OCI-LY1 (cell line): Measurements from ENCODE around the gene NPAS3.

Experiments
- H2AFZ ChIP-seq: fragments of 200-600 bp; sonication (generic), shearing (Covaris generic); 2 replicates; pipeline ENCODE4 v1.6.0; 2014; ENCODE audit warnings: antibody characterized with exemption, mild to moderate bottlenecking, low read length
- H3F3A ChIP-seq: fragments of 200-600 bp; sonication (generic), shearing (Covaris generic); 2 replicates; pipeline ENCODE4 v1.6.0; 2014; ENCODE audit warnings: mild to moderate bottlenecking, antibody characterized with exemption, low read length, moderate library complexity; ENCODE audit not compliant: insufficient read depth
- H3K27ac ChIP-seq: fragments of 200-600 bp; sonication (generic); 2 replicates; pipeline ENCODE4 v1.5.1; 2014; ENCODE audit warnings: low read length, mixed run types, mild to moderate bottlenecking, low read depth; ENCODE audit not compliant: poor library complexity, severe bottlenecking
- H3K27me3 ChIP-seq: fragments of 200-600 bp; sonication (generic); 2 replicates; pipeline ENCODE4 v1.6.0; 2014; ENCODE audit warnings: antibody characterized with exemption, mild to moderate bottlenecking, low read length, moderate library complexity; ENCODE audit not compliant: insufficient read depth
- H3K36me3 ChIP-seq: fragments of 200-600 bp; sonication (generic); 2 replicates; pipeline ENCODE4 v1.6.1; 2014; ENCODE audit warnings: mild to moderate bottlenecking, antibody characterized with exemption, low read length, moderate library complexity, mixed read lengths; ENCODE audit not compliant: insufficient read depth
- H3K4me1 ChIP-seq: fragments of 200-600 bp; sonication (generic); 2 replicates; pipeline ENCODE4 v1.5.1; 2014; ENCODE audit warnings: mild to moderate bottlenecking, low read length, moderate library complexity; ENCODE audit not compliant: insufficient read depth, severe bottlenecking
- H3K4me2 ChIP-seq: fragments of 200-600 bp; sonication (generic), shearing (Covaris generic); 2 replicates; pipeline ENCODE4 v1.6.1; 2014; ENCODE audit warnings: low read length
- H3K4me3 ChIP-seq: fragments of 200-600 bp; sonication (generic); 2 replicates; pipeline ENCODE4 v1.5.1; 2014; ENCODE audit warnings: low read length, low read depth, mild to moderate bottlenecking, mixed read lengths; ENCODE audit not compliant: poor library complexity, severe bottlenecking
- H3K79me2 ChIP-seq: fragments of 200-600 bp; shearing (Covaris generic); 2 replicates; pipeline ENCODE4 v1.6.1; 2016; ENCODE audit warnings: mixed run types, low read length, mixed read lengths; ENCODE audit not compliant: insufficient read depth
- H3K9ac ChIP-seq: fragments of 200-600 bp; sonication (generic), shearing (Covaris generic); 2 replicates; pipeline ENCODE4 v1.6.1; 2014; ENCODE audit warnings: mild to moderate bottlenecking, low read length, mixed read lengths
- H3K9me2 ChIP-seq: fragments of 200-600 bp; sonication (generic), shearing (Covaris generic); 2 replicates; pipeline ENCODE4 v1.6.1; 2014; ENCODE audit warnings: low read depth, mild to moderate bottlenecking, low read length, mixed read lengths
- H3K9me3 ChIP-seq: fragments of 200-600 bp; shearing (Covaris generic); 2 replicates; pipeline ENCODE4 v1.6.1; 2014; ENCODE audit warnings: low read length, mixed read lengths
- H4K20me1 ChIP-seq: fragments of 200-600 bp; sonication (generic), shearing (Covaris generic); 2 replicates; pipeline ENCODE4 v1.6.0; 2016; ENCODE audit warnings: mild to moderate bottlenecking, low read length; ENCODE audit not compliant: insufficient read depth
- EZH2 ChIP-seq: fragments of 200-600 bp; sonication (generic), shearing (Covaris generic); IDR thresholded peaks from 2 replicates; pipeline ENCODE4 v1.8.0; 2017; ENCODE audit warnings: borderline replicate concordance, mixed run types, mild to moderate bottlenecking, antibody characterized with exemption, low read length, moderate library complexity, mixed read lengths
- TF ChIP-seq, protein P1 (sequence below): fragments of 200-600 bp; sonication (generic), shearing (Covaris generic); IDR thresholded peaks from 2 replicates; pipeline ENCODE4 v1.5.1; 2017; ENCODE audit warnings: mild to moderate bottlenecking, antibody characterized with exemption, low read length, moderate library complexity, mixed read lengths

The NPAS3 gene

DNA sequence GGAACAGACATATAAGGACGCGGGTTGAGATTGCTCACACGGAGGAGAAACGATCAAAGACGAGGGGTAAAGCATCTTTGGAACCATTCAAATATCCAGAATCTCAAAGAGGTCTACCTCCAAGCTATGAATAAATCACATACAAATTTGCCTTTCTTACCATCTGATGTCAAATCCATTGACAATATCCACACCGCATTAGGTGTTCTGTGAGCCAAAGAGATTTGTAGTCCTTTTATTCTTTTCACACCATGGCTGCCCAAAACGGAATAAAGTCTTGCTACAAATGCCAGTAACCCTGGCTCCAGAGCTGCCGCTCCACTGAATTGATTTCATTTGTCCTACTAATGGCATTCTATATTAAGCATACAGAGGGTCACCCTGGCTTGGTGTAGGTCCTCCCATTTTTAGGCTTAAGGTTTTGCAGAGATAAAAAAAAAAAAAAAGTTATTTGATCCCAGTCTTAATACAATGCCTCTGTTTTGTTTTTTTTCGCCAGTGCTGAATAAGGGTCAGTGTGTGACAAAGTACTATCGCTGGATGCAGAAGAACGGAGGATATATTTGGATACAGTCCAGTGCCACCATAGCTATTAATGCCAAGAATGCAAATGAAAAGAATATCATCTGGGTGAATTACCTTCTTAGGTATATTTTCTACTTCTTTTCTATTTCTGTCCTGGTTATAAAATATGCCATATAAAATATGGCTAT, 854.9 kb downstream of the NPAS3 start:
- no peak overlapping the region for H2AFZ ChIP-seq
- TF ChIP-seq, protein P1, sequence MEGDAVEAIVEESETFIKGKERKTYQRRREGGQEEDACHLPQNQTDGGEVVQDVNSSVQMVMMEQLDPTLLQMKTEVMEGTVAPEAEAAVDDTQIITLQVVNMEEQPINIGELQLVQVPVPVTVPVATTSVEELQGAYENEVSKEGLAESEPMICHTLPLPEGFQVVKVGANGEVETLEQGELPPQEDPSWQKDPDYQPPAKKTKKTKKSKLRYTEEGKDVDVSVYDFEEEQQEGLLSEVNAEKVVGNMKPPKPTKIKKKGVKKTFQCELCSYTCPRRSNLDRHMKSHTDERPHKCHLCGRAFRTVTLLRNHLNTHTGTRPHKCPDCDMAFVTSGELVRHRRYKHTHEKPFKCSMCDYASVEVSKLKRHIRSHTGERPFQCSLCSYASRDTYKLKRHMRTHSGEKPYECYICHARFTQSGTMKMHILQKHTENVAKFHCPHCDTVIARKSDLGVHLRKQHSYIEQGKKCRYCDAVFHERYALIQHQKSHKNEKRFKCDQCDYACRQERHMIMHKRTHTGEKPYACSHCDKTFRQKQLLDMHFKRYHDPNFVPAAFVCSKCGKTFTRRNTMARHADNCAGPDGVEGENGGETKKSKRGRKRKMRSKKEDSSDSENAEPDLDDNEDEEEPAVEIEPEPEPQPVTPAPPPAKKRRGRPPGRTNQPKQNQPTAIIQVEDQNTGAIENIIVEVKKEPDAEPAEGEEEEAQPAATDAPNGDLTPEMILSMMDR = no peak
- TF ChIP-seq EZH2 = no peak
- H3K4me3 ChIP-seq = no peak overlapping the region
- H3K79me2 ChIP-seq = no peaks in the 10 kb centered on the region
- no peaks in the 10 kb centered on the region for H3K36me3 ChIP-seq
- no peaks in the 10 kb centered on the region for H3K9me2 ChIP-seq
- H3K27me3 ChIP-seq = no peaks in the 10 kb centered on the region; the same call in 1 of the 2 replicates
- no peak overlapping the region for H3K4me2 ChIP-seq
- H3K9ac ChIP-seq = no peak overlapping the region
- H3K4me1 ChIP-seq = no peaks in the 10 kb centered on the region
- H3K27ac ChIP-seq = no peak overlapping the region
- no peaks in the 10 kb centered on the region for H3F3A ChIP-seq
- H4K20me1 ChIP-seq = no peaks in the 10 kb centered on the region
- H3K9me3 ChIP-seq = no peaks in the 10 kb centered on the region

DNA sequence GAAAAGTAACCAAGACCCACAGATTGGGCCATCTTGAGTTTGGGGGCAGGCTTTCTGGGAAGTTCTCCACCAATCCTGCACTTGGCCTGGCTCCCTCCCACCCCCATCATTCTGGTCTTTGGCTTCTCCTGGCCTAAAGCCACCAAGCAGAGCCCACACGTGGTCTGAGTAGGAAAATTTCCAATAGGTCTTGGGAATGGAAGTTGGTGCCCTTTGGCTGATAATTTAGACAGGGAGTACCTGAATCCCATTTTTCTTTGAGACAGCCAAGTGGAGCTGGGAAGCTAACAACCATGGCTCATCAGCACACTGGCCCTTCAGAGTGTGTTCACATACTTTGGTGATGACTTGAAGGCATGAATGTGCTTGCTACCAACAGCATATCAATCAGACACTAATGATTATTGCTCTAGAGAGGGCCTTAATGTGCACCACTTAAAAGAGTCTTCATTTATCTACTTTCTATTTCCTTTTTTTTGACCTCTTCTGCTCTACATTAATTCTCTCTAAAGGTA, 856.2 kb downstream of the NPAS3 start:
- no peaks in the 10 kb centered on the region for H4K20me1 ChIP-seq
- no peaks in the 10 kb centered on the region for H3F3A ChIP-seq
- no peaks in the 10 kb centered on the region for H3K9me3 ChIP-seq
- H3K4me1 ChIP-seq = no peaks in the 10 kb centered on the region
- no peaks in the 10 kb centered on the region for H3K36me3 ChIP-seq
- no peaks in the 10 kb centered on the region for H3K27me3 ChIP-seq
- H3K79me2 ChIP-seq = no peaks in the 10 kb centered on the region
- no peak overlapping the region for H3K9ac ChIP-seq
- H3K4me3 ChIP-seq = no peak overlapping the region
- TF ChIP-seq, protein P1 = no peak
- no peak for TF ChIP-seq EZH2
- H3K27ac ChIP-seq = no peak overlapping the region
- no peak overlapping the region for H2AFZ ChIP-seq
- H3K4me2 ChIP-seq = no peak overlapping the region
- H3K9me2 ChIP-seq = no peaks in the 10 kb centered on the region

DNA sequence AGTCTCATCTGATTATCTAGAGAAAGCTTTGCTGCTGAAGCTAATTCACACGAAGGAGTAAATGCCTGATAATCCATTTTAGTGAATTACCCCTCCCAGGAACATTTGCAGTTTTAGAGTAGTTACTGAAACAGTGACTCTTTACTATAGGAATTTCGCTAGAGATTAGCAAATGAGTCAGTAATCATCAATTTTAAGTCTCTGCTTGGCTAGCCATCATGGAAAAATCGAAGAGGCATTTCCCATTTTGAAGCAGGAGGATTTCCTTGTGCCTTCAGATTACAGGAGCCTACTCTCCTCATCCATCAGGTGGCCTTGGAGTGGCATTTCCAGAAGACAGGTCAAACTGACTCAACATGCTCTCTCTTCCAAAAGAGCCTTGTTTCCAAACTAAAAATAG, 857.7 kb downstream of the NPAS3 start:
- no peaks in the 10 kb centered on the region for H3K4me1 ChIP-seq
- H2AFZ ChIP-seq = no peak overlapping the region
- H3K4me3 ChIP-seq = no peak overlapping the region
- H3F3A ChIP-seq = no peaks in the 10 kb centered on the region
- no peak for TF ChIP-seq EZH2
- TF ChIP-seq, protein P1 = no peak
- no peaks in the 10 kb centered on the region for H3K9me3 ChIP-seq
- no peak overlapping the region for H3K27ac ChIP-seq
- no peak overlapping the region for H3K9ac ChIP-seq
- H3K79me2 ChIP-seq = no peaks in the 10 kb centered on the region
- H3K27me3 ChIP-seq = no peaks in the 10 kb centered on the region
- H3K9me2 ChIP-seq = no peaks in the 10 kb centered on the region
- H3K4me2 ChIP-seq = no peak overlapping the region
- no peaks in the 10 kb centered on the region for H4K20me1 ChIP-seq
- H3K36me3 ChIP-seq = no peaks in the 10 kb centered on the region
